DND-41 (cell line): ENCODE data around the gene KITLG.

Experiments
- ATAC-seq: fragments of 200-7000 bp; cut with Tn5 transposase; 3 replicates; pipeline ENCODE4 v1.9.1; 2021; ENCODE audit warnings: low read depth; ENCODE audit not compliant: insufficient read depth
- DNase-seq: peaks from one replicate; pipeline ENCODE4 v3.0.0-alpha.2; 2020
- H2AFZ ChIP-seq: 2 replicates; pipeline ENCODE4 v1.6.0; 2012; ENCODE audit warnings: low read depth, low read length
- H3K27ac ChIP-seq: 2 replicates; pipeline ENCODE4 v1.5.1; 2012; ENCODE audit warnings: low read length, inconsistent platforms
- H3K27me3 ChIP-seq: fragments of 200-600 bp; sonication (generic); 2 replicates; pipeline ENCODE4 v1.6.0; 2012; ENCODE audit warnings: low read length, mild to moderate bottlenecking, inconsistent platforms; ENCODE audit not compliant: insufficient read depth, poor library complexity
- H3K36me3 ChIP-seq: 2 replicates; pipeline ENCODE4 v1.5.1; 2012; ENCODE audit warnings: low read length, inconsistent platforms; ENCODE audit not compliant: insufficient read depth
- H3K4me1 ChIP-seq: 2 replicates; pipeline ENCODE4 v1.5.1; 2012; ENCODE audit warnings: mild to moderate bottlenecking, low read length; ENCODE audit not compliant: insufficient read depth
- H3K4me2 ChIP-seq: 2 replicates; pipeline ENCODE4 v1.6.0; 2012; ENCODE audit warnings: mild to moderate bottlenecking, moderate library complexity, low read length, inconsistent platforms; ENCODE audit not compliant: insufficient read depth
- H3K4me3 ChIP-seq, 2 experiments: fragments of 200-600 bp in 1 of 2; shearing (Covaris generic) in 1 of 2; 2 replicates each; pipeline ENCODE4 v1.5.1; 2012 to 2016; ENCODE audit warnings: inconsistent platforms in 2 of 2, low read length in 2 of 2, mild to moderate bottlenecking in 2 of 2, low read depth in 1 of 2, moderate library complexity in 1 of 2
- H3K79me2 ChIP-seq: 2 replicates; pipeline ENCODE4 v1.6.0; 2012; ENCODE audit warnings: low read length, inconsistent platforms; ENCODE audit not compliant: insufficient read depth
- H3K9ac ChIP-seq: 2 replicates; pipeline ENCODE4 v1.6.0; 2012; ENCODE audit warnings: low read depth, mild to moderate bottlenecking, inconsistent platforms, low read length, moderate library complexity
- H3K9me3 ChIP-seq: 2 replicates; pipeline ENCODE4 v1.5.1; 2012; ENCODE audit warnings: low read length, moderate library complexity, mild to moderate bottlenecking, inconsistent platforms; ENCODE audit not compliant: insufficient read depth, severe bottlenecking
- H4K20me1 ChIP-seq: 2 replicates; pipeline ENCODE4 v1.6.0; 2012; ENCODE audit warnings: low read length; ENCODE audit not compliant: insufficient read depth
- EZH2 ChIP-seq: IDR thresholded peaks from 3 replicates; pipeline ENCODE4 v1.6.1; 2012; ENCODE audit warnings: borderline replicate concordance, low read depth, mild to moderate bottlenecking, moderate library complexity, low read length, inconsistent platforms; ENCODE audit not compliant: severe bottlenecking
- TF ChIP-seq, protein P1 (sequence below): IDR thresholded peaks from 2 replicates; pipeline ENCODE4 v1.5.1; 2012; ENCODE audit warnings: borderline replicate concordance, low read length, moderate library complexity, mild to moderate bottlenecking; ENCODE audit not compliant: poor library complexity, severe bottlenecking; ENCODE audit errors: extremely low read depth

Gene KITLG

DNA sequence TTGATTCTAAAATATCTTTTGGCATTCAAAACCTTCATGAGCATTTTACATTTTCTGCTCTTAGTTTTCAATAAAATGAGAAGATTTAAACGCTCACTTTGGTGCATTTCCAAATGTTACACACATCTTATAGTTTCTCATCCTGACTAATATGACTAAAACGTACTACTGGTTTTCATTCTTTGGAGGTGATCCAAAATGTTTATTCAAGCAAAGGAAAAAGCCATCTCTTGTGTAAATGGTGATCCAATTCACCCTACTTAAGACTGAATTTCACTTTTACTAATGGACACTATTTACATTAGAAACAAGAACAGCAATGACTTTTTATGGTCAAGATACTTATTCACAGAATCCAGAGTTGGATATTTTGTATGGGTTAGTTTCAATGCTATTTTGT, 86.6 kb downstream of the KITLG start:
- H3K36me3 ChIP-seq: no peaks in the 10 kb centered on the region
- DNase-seq (no peak), ATAC-seq (no peak)
- no peaks in the 10 kb centered on the region for H3K4me1 ChIP-seq
- H4K20me1 ChIP-seq: no peaks in the 10 kb centered on the region
- TF ChIP-seq, protein P1, sequence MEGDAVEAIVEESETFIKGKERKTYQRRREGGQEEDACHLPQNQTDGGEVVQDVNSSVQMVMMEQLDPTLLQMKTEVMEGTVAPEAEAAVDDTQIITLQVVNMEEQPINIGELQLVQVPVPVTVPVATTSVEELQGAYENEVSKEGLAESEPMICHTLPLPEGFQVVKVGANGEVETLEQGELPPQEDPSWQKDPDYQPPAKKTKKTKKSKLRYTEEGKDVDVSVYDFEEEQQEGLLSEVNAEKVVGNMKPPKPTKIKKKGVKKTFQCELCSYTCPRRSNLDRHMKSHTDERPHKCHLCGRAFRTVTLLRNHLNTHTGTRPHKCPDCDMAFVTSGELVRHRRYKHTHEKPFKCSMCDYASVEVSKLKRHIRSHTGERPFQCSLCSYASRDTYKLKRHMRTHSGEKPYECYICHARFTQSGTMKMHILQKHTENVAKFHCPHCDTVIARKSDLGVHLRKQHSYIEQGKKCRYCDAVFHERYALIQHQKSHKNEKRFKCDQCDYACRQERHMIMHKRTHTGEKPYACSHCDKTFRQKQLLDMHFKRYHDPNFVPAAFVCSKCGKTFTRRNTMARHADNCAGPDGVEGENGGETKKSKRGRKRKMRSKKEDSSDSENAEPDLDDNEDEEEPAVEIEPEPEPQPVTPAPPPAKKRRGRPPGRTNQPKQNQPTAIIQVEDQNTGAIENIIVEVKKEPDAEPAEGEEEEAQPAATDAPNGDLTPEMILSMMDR: no peak
- no peak for TF ChIP-seq EZH2
- no peak overlapping the region for H3K4me2 ChIP-seq
- H3K9me3 ChIP-seq: no peaks in the 10 kb centered on the region
- no peak overlapping the region for H3K9ac ChIP-seq
- no peak overlapping the region for H3K4me3 ChIP-seq
- H3K27ac ChIP-seq: no peak overlapping the region
- H3K79me2 ChIP-seq: no peaks in the 10 kb centered on the region
- H2AFZ ChIP-seq: no peak overlapping the region
- H3K27me3 ChIP-seq: no peaks in the 10 kb centered on the region

DNA sequence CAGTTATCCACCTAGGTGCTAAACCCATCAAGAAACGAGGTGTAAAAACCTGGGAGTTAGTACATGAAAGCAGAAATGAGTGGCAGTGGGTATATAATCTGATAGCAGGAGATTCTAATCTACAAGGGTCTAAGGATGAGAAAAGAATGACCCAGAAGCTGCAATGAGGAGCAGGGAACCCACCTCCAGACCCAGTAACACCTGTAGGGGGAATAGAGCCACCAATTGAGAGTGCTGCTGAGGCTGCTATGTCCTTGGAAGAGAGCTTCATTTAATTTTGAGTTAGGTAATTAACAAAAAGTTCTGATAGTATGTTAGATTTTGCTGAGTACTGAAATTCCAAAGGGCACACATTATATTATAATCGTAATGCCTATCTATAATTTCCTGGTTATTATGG, 89.8 kb downstream of the KITLG start:
- Histone ChIP-seq H2AFZ (no peak overlapping the region), H3K79me2 (no peaks in the 10 kb centered on the region), H3K36me3 (no peaks in the 10 kb centered on the region), H3K4me3 (no peak overlapping the region), H3K4me1 (no peaks in the 10 kb centered on the region), H3K27me3 (no peaks in the 10 kb centered on the region), H4K20me1 (no peaks in the 10 kb centered on the region), H3K9ac (no peak overlapping the region), H3K9me3 (no peaks in the 10 kb centered on the region), H3K27ac (no peak overlapping the region), H3K4me2 (no peak overlapping the region)
- DNase-seq (no peak), ATAC-seq (no peak)
- no peak for TF ChIP-seq EZH2
- TF ChIP-seq, protein P1: no peak

DNA sequence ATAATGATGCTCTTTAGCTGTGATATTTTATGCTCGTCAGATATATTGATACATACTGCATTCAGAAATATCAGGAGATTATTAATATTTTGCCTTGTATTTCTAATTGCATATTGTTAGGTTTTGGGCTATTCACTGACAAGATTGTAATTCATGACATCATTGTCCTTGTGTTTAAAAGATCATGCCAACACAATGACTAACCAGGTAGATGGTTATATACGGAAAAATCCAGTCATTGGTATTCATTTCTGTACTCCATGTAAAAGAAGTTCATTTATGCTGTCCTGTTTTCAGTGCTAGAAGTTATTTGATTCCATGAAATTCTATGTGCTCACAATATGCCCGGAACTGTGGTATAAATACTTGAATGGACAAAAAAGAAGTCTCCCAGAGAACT, 107.5 kb downstream of the KITLG start:
- Histone ChIP-seq H2AFZ (no peak overlapping the region), H3K9ac (no peak overlapping the region), H3K4me1 (no peaks in the 10 kb centered on the region), H4K20me1 (no peaks in the 10 kb centered on the region), H3K36me3 (no peaks in the 10 kb centered on the region), H3K9me3 (no peaks in the 10 kb centered on the region), H3K79me2 (no peaks in the 10 kb centered on the region), H3K4me2 (no peak overlapping the region), H3K27ac (no peak overlapping the region), H3K4me3 (no peak overlapping the region), H3K27me3 (no peaks in the 10 kb centered on the region)
- DNase-seq (no peak), ATAC-seq (no peak)
- TF ChIP-seq EZH2: no peak
- TF ChIP-seq, protein P1: no peak

DNA sequence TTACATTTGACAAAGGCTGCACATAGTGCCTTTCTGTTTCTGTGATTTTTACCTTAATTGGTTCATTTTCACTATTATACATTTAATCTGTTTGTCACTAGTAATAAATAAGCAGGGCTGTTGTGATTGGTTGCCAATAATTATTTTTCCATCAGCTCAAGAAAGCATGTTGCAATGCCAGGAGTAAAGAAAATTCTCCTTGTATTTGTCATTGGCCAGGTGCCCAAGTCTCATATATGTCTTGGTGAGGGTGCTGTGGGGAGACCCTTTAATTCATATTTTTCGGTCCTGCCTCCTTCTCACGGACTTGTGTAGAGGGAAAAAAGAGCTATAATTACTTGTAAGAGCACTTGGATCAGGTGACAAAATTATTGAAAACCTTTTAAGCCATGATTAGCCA, 108.0 kb downstream of the KITLG start:
- ATAC-seq: no peak
- H4K20me1 ChIP-seq: no peaks in the 10 kb centered on the region
- no peak overlapping the region for H3K9ac ChIP-seq
- no peak overlapping the region for H2AFZ ChIP-seq
- H3K27ac ChIP-seq: no peak overlapping the region
- no peaks in the 10 kb centered on the region for H3K79me2 ChIP-seq
- no peak overlapping the region for H3K4me3 ChIP-seq
- TF ChIP-seq, protein P1: no peak
- TF ChIP-seq EZH2: no peak
- DNase-seq: no peak
- H3K4me2 ChIP-seq: no peak overlapping the region
- H3K36me3 ChIP-seq: no peaks in the 10 kb centered on the region
- no peaks in the 10 kb centered on the region for H3K4me1 ChIP-seq
- no peaks in the 10 kb centered on the region for H3K27me3 ChIP-seq
- H3K9me3 ChIP-seq: no peaks in the 10 kb centered on the region
